Epithelial cell of esophagus (primary cell): ENCODE data around the gene TSC1.
"Not testable (repeated sequence)": the region's sequence is repeated elsewhere in the genome, so short reads cannot be mapped to it uniquely, and the experiment has no call there.

Experiments used
- DNase-seq: peaks from one replicate; pipeline ENCODE4 v3.0.0; 2010; ENCODE audit warnings: low read depth
- H3K4me3 ChIP-seq: 2 replicates; pipeline ENCODE4 v1.5.1; 2011; ENCODE audit warnings: mild to moderate bottlenecking, low read length, control low read depth
- TF ChIP-seq, protein P1 (sequence below): IDR thresholded peaks from 2 replicates; pipeline ENCODE4 v1.5.1; 2011; ENCODE audit warnings: low read depth, mild to moderate bottlenecking, low read length, control low read depth, inconsistent platforms; ENCODE audit not compliant: insufficient read depth; ENCODE audit errors: missing control alignments

Gene TSC1

DNA sequence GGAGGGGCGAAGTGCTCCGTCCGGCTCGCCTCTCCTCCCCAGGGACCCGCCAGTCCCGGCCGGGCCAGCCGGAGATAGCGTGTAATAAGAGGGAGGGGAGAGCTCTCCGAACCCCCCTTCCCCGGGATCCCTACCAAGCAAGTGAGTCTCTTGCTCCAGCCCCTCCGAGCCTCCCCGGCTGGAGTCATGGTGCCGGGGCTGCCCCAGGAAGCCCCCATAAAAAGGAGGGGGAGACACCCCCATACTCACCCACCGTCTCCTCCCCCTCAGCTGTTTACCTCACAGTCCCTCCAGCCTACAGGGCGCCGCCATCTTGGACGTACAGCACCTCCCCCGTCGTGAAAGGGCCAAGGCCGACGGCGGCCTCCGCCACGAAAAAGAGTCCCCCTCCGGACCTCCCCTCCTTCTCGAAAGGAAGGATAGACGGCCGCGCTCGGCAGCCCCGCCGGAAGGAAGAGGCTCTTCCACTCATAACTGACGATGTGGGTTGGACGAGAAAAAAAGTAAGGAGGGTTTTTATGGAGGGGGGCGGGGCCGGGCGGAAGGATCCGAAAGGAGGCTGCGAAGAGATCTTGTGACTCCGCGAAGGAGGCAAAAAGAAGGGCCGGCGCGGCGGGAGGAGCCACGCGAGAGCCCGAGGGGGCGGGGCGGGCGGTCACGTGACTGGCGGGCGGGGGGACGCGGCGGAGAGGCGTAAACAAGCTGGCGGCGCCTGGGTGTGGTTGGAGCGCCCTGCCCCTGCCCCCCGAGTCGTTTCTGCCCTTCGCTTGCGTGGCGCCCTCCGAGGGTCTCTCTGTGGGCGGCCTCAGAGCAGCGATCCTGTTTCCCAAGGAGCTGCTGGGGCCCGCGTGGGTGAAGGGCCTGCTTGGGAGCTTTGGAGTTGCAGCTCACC is at the start of gene TSC1:
Gene TSC1 (minus strand): TSS at position 323 of the 892 bp plus-strand sequence. CDS start 15,744 bp downstream, outside the sequence.
- TF ChIP-seq, protein P1, sequence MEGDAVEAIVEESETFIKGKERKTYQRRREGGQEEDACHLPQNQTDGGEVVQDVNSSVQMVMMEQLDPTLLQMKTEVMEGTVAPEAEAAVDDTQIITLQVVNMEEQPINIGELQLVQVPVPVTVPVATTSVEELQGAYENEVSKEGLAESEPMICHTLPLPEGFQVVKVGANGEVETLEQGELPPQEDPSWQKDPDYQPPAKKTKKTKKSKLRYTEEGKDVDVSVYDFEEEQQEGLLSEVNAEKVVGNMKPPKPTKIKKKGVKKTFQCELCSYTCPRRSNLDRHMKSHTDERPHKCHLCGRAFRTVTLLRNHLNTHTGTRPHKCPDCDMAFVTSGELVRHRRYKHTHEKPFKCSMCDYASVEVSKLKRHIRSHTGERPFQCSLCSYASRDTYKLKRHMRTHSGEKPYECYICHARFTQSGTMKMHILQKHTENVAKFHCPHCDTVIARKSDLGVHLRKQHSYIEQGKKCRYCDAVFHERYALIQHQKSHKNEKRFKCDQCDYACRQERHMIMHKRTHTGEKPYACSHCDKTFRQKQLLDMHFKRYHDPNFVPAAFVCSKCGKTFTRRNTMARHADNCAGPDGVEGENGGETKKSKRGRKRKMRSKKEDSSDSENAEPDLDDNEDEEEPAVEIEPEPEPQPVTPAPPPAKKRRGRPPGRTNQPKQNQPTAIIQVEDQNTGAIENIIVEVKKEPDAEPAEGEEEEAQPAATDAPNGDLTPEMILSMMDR = no peak
- H3K4me3 ChIP-seq = peak within 1 kb of the TSS; percentile 96

DNA sequence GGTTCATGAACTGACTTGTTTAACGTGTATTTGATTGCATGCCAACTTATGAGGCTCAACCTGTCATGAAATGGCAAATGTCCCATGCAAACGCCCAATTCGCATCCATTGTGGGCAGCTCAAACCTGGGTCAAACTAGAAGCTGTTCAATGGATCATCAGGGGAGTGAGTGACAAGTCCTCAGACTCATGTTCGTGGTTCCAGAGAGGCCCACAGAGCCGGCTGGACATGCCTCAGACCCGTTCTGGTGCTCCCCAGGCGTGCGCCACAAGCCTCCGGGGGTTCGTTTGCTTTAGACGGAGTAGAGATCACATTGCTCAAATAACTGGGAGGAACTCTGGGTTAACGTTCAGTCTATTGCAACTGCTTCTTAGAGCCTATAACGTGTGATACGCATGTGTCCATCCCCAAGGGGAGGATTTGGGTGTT is 49.1 kb upstream of the TSC1 start:
- TF ChIP-seq, protein P1 = no peak
- H3K4me3 ChIP-seq = no peak overlapping the region
- DNase-seq = peak; percentile 71

More for the DNA sequence above, at the start of gene TSC1:
- peak; percentile 95 for DNase-seq

DNA sequence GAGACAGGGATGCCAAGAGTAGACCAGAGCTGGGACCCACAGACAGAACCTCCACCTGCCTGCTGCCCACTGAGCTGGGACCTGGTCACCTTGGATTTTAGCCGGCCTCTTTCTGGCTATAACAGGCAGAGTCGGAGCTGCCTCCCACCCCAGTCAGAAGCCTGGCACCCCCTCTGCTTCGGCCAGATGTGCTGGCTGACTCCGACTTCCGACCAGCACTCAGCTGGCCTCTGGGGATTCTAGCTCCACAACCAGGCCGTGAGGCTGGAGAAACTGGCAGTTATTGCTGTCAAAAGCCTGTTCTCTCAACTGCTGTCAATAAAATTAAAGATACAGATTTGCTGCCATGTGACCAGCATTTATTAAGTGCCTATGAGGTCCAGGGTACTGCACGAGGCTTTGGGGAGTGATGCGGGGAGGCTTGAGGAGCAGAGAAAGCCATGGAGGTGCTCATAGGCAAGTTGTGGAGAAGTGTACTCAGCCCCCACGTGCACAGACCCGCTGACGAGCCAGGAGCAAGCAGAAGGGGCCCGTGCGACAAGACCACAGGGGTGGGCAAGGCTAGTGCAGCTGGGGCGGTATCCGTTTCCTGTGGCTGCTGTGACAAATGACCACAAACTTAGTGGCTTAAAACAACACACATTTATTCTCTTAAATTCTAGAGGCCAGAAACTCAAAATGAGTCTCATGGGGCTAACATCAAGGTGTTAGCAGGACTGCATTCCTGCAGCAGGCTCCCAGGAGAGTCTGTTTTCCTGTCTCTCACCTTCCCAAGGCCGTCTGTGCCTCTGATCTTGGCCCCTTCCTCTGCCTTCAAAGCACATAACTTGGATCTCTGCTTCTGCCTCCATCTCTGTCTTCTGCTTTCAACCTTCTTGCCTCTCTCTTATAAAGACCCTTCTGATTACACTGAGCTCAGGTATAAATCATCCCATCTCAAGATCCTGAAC is 47.2 kb upstream of the TSC1 start:
- DNase-seq = no peak
- TF ChIP-seq, protein P1 = no peak
- no peak overlapping the region for H3K4me3 ChIP-seq

DNA sequence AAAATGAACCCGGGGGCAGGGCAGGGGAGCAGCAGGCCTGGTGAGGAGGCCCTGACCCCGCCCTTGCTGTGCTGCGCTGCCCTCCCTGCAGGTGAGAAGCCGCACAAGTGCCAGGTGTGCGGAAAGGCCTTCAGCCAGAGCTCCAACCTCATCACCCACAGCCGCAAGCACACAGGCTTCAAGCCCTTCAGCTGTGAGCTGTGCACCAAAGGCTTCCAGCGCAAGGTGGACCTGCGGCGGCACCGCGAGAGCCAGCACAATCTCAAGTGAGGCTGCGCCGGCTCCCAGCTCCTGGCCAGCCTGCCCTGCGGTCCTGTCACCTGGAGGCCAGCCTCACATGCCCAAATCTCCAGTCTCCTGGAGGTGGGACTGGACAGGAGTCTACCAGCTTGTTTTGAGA is 46.4 kb upstream of the TSC1 start:
- DNase-seq = no peak
- no peak overlapping the region for H3K4me3 ChIP-seq
- TF ChIP-seq, protein P1 = no peak

DNA sequence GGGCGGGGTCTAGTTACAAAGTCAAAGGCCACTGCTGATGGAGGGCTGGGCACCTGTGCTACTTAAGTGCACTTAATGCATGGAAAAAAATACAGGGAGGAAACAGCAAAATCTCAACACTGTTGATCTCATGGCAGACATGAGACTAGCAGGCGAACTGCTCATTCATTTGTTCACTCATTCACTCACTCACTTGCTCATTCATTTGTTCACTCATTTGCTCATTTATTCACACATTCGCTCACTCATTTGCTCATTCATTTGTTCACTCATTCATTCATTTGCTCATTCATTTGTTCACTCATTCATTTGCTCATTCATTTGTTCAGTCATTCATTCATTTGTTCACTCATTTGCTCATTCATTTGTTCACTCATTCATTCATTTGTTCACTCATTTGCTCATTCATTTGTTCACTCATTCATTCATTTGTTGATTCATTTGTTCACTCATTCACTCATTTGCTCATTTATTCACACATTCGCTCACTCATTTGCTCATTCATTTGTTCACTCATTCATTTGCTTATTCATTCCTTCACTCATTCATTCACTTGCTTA is 45.7 kb upstream of the TSC1 start:
- not testable (repeated sequence) for H3K4me3 ChIP-seq, DNase-seq

DNA sequence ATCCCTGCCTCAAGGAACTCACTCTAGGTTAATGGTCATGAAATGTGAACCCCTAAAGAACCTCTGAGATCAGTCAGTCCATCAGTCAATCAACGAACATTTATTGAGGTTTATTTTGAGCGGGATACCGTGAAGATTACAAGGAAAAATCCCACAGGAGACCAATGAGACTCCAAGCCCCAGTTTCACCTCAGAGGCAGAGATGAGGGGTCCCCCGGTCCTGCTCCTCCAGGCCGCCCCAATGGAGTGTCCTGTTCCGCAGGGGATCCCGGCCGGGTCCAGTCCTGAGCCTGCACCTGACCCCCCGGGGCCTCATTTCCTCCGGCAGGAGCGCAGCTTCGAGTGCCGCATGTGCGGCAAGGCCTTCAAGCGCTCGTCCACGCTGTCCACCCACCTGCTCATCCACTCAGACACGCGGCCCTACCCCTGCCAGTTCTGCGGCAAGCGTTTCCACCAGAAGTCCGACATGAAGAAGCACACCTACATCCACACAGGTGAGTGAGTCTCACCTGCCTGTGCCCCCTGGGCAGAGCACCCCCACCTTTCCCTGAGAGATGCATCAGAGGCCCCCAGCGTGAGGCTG is 45.1 kb upstream of the TSC1 start:
- TF ChIP-seq, protein P1 = no peak
- no peak for DNase-seq
- H3K4me3 ChIP-seq = no peak overlapping the region

DNA sequence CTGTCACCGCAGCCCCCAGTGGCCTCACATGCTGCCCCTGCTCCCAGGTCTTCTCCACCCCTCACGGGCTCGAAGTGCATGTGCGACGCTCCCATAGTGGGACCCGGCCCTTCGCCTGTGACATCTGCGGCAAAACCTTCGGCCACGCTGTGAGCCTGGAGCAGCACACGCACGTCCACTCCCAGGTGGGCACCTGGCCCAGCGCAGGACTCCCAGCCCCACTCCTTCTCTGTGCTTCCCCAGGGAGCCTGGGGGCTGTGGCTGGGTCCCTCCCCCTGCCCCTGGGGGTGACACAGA is 44.5 kb upstream of the TSC1 start:
- no peak overlapping the region for H3K4me3 ChIP-seq
- DNase-seq = no peak
- TF ChIP-seq, protein P1 = no peak
